Measurements from ENCODE around the gene HPS4.

The HPS4 gene

DNA sequence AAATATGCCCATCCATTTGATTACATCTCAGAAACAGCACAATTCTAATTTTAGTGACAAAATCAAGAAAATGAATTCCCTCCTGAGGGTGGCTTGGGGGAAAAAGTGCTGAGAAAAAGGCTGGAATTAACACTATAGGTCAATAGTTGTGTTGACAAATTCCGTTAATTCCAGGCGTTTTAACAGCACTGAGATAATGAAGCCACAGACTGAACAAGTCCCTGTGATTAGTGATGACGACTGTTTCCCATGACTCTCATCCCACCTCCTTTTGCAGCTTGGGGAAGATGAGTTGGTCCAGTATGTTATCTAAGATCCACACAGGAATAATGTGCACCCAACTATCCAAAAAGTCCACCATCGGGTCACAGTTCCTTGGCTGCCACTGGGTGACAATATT lies 12.9 kb upstream of the HPS4 start:
- DNase-seq (ENCODE audit: low spot score): no peak

DNA sequence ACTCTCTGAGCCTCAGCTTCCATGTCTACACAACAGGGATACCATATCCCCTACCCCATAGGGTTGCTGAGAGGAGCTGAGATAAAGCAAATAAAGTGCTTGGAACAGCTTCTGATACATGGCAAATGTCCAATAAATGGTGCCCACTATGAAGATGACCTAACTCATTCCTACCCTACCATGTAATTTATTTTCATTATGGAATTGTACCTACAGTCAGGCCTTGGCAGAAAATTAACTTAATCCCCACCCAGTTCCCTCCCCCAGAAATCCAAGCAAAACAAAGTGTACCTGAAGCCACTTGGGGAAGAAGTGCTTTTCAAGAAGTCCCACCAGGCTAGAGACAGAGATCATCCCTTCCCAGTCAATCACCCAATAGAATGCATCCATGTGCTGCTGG lies 10.9 kb upstream of the HPS4 start:
- no peak for DNase-seq (ENCODE audit: low spot score)

DNA sequence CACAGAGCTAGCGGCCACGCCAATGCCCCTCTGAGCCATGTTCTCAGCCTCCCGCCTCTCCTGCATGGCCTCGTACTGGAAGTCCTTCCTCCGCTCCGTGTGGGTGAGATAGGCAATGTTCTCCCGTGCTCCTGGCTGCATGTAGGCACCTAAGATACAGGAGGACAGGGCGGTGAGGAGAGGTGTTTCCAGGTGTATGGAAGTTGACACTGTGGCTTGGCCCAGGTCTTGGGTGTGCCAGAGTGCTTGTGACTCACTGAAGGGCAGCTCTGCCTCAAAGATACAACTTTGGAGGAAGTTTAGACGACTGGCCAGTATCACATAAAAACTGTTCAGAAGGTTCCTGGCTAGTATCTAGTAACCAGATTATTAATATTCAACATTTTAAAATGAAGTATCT lies 8.6 kb upstream of the HPS4 start:
- no peak for DNase-seq (ENCODE audit: low spot score)

DNA sequence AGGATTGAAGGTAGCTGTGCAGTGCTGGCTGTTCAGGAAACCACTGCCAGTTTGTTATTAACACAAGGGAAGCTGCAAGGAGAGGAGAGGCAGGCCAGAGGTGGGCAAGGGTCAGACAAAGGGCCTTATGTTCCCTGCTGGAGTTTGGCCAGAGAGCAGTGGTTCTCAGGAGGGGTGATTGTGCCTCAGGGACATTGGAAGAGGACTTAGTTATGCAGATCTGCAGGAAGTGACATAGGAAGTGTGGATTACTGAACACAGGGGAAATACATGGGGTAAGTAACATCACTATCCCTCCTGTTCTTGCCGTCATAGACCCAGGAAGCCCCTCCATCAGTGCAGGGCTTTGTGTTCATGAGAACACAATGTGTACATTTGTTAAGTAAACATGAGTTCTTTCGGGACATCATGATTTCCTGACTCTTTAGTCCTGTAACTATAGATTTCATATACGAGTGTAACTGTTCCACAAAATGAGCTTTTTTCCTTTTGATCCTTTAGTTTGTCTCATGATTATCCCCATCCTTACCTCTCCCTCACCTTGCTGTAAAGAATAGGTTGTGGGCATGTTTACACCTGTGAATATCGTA lies 6.0 kb upstream of the HPS4 start:
- no peak for DNase-seq (ENCODE audit: low spot score)

DNA sequence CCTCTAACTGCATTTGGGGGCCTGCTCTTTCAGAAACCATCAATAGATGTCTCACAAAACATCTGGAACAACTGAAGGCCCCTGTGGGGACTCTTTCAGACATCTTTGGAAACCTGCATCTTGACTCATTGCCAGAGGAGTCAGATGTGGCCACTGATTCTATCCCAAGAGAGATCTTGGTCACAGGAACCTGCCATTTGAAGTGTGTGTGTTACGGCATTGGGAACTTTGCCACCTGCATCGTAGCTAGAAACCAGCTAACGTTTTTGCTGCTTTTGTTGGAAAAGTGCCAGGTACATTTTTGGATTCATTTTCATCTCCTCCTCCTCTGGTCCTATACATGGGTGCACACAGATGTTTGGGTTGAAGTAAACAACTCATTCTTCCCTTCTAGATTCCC lies 4.4 kb upstream of the HPS4 start:
- no peak for DNase-seq (ENCODE audit: low spot score)

DNA sequence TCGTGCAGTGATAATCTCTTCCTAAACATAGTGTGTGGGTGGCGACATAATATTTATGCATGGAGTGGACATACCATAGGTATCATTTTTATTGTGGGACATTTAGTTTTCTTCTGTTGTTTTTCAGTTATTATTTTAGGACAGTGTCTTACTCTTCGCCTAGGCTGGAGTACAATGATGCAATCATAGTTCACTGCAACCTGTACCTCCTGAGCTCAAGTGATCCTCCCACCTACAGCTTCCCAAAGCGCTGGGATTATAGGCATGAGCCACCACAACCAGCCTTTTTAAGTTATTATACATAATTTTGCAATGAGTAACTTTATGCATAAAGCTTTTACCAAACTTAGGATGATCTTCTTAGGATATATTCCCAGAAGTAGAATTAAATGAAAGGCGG lies 2.8 kb upstream of the HPS4 start:
- no peak for DNase-seq (ENCODE audit: low spot score)

DNA sequence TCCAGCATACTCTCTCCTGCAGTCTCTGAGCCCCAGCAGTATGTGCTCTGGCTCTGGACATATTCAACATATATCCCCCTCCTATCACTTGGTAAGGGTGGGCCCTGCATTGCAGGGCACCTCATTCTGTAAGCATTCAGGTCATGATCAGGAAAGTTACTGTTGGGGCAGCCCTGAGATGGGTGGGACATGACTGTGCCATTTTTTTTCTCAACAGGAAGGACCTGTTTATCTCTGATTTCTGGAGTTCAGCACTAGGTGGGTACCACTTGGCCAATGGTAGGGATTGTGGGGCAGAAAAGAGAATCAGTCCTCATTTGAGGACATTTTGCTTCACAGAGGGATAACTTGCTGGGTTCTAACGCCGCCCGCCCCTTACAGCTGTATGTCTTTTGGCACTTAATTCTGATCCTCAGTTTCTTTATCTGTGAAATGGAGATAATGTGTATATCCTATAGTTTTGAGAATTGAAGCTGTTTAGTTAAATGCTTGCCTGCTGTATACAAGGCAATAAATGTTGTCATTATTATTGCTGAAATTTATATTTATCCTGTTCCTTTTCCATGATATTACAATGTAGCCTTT lies 2.3 kb upstream of the HPS4 start:
- DNase-seq (ENCODE audit: low spot score): no peak

DNA sequence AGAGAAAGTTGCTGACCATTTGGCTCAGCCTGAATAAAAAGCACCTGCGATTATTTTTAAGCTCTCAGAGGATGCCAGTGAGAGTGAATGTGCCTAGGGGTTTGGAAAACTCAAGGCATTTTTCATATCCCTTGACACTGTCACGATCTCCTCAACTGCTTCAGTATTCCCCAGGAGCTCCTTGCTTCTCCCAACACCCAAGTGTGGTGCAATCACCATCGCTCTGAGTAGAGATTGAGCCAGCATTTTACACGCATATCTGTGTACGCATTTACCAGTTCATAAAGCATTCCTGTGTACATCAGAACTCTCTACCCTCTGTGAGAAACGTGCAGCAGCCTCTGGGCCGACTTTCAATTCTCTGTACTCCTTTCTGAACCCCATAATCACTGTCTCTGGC lies 1.4 kb upstream of the HPS4 start:
- no peak for DNase-seq (ENCODE audit: low spot score)

DNA sequence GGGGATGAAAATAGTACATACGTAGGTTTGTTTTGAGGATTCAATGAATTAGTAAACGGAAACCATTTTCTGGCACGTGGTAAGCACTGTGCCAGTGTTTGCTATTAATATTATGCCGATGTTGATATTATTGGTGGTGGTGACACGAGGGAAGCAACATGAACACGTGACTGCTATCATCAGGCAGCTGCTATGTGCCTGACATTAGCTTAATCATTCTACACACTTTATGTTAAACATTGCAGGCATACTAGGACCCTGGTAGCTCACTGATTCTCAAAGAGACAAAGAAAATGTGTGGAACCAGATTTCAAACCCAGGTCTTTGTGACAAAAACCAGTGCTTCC lies 750 bp upstream of the HPS4 start:
- no peak for DNase-seq (ENCODE audit: low spot score)

DNA sequence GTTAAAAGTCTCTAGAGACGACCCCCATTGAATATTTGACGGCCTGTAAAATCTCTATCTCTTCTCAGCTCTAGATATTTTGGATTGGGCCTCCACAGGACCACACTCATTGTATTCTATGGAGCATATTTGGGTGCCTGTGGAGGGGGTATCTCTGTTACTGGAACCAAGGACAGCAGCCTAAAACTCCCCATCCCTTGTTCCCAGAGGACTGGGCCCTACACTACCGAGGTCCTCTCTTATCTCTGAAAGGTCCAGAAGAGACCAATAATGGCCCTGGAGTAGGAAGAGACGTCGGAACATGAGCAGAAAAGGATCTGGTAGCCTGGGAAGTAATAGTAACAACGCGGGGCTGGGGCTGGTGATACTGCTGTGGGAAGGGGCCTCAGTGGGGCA lies 542 bp downstream of the HPS4 start:
- no peak for DNase-seq (ENCODE audit: low spot score)

DNA sequence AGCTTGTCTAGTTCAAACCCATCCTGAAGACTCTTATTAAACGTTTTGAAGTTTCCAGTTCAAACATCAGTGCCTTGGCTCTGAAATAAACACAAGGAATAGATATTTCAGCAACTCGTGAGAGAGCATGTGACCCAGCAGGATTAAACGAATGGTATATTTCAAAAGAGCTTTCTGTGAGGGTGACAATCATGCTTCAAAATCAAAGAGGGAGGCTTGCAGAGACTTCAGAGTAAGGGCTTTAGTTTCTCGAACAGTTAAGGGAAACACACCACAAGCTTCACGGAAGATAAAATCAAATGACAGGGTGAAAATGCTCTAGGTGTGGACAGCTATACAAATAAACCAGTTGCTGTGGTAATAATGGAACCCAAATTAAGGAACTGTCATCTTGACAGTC lies 1.4 kb downstream of the HPS4 start:
- DNase-seq (ENCODE audit: low spot score): no peak

DNA sequence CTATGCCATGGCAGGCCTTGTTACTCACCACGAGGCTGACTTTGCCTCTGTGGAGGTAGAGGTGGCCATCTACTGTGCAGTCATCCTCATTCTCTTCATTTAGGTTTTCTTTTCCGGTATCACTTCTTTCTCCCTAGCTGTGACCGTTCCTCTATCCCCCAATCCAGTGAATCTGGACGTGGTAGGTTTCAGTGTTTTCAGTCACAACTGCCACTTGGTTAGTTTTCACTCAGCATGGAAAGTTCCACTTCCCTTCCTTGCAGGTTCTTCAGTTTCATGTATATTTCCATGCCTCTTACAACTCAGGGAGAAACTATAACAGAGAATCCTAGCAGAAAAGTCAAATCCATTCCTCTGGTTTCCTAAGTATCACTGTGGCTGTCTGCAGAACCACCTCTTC lies 1.9 kb downstream of the HPS4 start:
- DNase-seq (ENCODE audit: low spot score): no peak

DNA sequence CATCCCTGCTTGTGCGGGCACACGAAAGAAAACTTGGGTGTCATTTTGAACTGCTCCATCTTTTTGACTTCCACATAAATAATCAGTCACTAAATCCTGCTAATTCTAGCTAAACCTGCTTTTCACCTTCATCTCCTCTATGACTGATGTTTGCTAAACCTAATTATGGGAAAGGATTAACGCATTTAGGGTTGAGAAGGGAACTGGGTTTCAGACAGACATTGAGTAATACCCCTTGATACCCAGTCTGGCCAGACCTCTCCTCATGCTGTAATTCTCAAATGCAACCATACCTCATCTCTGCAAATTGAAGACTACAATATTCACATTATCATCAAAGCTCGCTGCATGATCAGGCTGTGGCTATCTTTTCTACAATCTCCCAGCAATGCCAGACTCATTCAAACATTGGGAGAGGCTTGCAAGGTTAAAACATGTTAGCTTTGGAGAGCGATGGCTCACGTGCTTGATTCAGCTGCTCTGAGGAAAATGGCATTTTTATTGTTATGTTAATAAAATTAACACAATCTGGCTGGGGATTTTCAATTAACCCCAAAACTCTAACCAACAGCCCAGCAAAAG lies 2.4 kb downstream of the HPS4 start:
- no peak for DNase-seq (ENCODE audit: low spot score)

DNA sequence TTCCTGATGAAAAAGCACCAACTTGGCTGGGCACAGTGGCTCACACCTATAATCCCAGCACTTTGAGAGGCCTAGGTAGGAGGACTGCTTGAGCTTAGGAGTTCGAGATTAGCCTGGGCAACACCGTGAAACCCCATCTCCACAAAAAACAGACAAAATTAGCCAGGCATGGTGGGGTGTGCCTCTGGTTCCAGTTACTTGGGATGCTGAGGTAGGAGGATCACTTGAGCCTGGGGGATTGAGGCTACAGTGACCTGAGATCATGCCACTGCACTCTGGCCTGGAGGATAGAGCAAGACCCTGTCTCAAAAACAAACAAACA lies 3.0 kb downstream of the HPS4 start:
- no peak for DNase-seq (ENCODE audit: low spot score)

DNA sequence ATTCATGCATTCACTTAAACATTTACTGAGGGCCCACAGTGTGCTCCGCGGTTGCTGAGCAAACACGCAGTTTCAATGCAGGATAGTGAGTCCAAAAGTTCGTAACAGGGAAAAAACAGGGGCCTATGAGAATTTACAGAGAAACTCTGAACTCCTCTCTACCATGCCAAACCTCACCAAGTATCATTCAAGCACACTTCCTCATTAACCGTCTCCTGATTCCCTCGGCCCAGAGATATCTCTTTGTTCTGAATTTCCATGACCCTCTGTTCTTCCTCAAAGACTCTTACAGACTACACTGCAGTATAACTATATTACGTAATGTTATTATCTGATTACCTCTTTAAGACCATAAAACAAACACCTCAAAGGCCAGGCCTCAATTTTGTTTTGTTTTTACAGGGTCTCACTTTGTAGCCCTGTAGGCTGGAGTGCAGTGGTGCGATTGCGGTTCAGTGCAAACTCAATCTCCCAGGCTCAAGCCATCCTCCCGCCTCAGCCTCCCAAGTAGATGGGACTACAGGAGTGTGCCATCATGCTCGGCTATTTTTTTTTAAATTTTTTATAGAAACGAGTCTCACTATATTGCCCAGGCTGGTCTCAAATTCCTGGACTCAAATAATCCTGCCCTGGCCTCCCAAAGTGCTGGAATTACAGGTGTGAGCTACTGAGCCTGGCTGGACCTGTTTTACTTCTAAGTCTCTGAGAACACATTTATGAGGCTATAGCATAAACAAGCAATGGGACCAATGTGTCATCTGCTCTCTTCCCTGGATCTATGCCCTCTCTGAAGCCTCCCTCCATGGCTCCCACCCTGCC lies 3.6 kb downstream of the HPS4 start:
- no peak for DNase-seq (ENCODE audit: low spot score)

DNA sequence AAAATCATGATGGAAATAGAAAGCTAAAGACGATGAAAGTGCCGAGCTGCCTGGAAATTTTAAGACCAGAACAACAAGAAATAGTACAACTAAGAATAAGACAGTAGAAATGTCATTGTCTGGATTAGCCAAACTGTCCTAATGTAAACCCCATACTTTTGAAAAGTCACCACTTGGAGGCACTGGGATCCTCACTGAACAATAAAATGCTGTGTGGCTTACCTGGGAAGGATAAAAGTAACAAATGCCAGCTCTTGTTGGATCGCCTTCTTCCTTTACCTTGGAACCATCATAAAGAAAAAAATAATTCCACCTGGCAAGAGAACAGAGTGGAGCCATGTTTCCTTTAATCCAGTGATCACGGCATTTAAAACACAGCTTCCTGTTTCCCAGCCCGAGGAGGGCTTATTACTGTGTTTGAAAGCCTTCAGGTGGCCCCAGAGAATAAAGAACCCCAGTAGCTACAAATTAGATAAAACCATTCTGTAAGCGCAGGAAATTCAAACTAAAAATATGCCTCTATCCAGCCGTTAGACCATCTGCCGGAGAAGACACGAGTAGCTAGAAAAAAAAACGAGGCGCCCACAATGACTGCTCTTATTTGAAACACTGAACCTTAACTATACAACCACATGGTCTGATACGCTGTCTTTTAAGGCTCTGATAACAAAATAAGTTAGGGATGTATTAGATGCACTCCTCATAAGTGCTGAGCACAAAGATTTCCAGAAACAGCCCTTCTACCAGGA lies 4.4 kb downstream of the HPS4 start:
- DNase-seq (ENCODE audit: low spot score): no peak

DNA sequence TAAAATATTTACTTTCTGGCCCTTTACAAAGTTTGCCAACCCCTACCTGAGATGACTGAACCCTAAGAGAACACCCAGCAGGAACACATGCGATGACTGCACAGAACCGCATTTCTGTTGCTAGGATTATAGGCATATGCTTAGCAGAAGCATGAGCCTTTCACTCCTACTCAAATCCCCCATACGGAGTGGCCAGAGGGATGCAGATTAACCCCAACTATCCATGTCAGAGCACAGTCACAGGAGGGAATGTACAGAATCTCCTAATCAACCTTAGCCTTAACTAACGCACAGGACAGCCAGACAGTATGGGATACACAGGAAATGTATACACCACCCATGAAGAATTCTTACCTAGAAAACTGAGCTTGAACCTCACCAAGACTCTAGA lies 6.2 kb downstream of the HPS4 start:
- no peak for DNase-seq (ENCODE audit: low spot score)

DNA sequence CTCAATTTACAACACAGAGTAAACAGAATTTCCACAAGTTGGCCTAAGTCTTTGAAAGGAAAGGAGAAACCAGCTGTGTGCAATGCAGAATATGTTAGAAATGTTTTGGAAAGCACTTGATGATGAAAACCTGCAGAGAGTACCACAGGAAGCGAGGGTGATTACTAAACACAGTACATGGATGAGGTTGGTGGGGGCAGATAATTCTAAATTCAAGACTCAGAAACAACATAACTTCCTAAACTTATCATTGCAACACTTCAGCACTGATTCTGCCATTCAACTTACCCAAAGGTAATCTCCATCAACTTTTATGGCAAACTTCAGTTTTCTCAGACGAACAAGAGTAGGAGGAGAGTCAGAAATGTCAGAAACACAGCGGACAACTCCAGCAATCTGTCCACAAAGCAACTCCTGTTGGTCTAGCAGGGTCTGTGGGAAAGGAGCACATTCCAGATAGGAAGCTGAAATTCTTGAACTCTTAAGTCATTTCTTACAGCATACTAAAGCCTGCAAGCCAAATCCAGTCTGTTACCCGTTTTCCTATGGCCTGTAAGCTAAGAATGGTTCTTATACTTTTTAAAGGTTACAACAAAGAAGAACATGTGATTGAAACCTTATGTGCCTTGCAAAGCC lies 6.8 kb downstream of the HPS4 start:
- DNase-seq (ENCODE audit: low spot score): no peak

DNA sequence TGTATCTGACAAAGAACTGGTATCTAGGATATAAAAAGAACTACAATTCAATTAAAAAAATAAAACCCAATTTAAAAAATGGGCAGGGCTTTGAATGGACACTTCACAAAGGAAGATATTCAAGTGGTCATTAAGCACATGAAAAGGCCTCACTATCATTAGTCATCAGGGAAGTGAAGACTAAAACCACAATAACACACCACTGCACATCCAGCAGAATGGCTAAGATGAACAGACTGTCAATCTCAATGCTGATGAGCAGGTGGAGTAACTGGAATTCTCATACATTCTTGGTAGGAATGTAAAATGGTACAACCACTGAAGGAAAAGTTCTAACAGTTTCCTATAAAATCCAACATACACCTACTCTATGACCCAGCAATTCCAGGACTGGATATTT lies 8.9 kb downstream of the HPS4 start:
- DNase-seq (ENCODE audit: low spot score): peak; percentile 48

DNA sequence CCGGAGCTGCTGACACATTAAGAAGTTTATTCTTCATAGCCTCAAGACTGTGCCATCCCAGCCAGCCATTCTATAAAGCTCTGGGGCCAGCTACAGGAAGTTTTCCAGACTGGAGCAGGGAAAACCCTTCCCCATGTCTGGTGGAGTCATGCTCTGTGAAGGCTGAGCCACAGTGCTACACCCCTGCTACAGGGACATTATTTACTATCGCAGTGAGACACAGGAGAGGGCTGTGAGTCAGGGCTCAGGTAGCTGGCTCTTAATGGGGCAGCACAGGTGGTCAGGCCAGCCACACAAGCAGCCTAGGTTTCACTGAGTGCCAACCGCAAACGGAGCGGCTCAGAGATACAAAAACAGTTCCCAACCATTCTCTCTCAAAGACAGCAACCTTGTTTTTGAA lies 12.1 kb downstream of the HPS4 start:
- peak; percentile 92 for DNase-seq (ENCODE audit: low spot score)

DNA sequence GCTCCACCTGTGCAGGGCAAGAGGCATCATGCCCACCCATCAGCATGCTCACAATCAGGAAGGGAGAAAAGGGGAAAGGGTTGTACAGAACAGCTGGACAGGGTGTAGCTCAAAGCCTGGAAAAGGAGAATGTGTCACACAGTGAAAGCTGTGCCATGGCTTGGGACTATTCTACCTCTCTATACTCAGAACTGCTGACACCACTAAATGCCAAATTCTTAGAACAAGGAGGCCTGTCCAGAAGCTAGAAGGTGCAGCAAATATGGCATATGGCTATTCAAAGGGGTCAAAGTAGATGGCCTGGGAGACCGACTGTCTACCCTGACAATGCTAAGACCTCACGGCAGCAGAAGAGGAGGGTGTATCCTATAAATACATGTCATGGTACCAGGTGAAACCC lies 12.8 kb downstream of the HPS4 start:
- no peak for DNase-seq (ENCODE audit: low spot score)

DNA sequence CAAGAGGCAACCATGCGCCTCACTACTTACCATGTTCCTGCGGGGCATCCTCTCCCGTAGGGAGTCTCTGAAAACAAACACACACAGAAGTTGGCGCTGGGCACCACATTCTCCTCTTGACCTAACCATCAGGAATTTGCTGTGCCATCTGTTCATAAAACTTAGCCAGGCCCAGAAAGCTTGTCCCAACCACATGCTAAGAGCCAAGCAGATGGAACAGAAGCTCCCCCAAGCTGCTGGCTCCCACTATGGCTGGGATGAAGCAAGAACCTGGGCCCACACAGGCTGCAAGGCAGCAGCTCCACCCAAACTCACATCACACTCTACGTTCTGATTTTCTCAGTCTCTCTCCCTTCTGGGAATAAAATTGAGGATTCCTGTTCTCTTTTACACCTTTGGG lies 17.4 kb downstream of the HPS4 start:
- DNase-seq (ENCODE audit: low spot score): no peak

DNA sequence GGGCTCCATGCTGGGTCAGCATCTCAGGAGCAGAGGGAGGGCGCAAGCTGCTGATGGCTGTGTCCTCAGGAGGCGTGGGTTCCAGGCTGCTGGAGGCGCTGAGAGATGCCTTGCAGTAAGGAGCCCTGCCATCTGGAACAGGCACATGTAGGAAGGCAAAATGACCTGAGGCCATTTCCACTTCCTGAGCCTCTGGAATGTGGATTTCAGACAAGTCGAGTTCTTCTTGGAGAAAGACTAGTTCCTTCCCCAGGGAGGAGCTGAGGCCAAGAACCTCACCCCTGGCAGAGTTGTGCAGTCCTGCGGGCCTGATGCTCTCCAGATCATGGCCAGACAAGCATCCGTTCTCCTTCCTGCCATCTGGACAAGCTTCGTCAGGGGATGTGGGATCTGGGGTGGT lies 19.3 kb downstream of the HPS4 start:
- no peak for DNase-seq (ENCODE audit: low spot score)

All from kidney capillary endothelial cell (primary cell).